NCI-H460 (cell line): ENCODE data around the gene ARL5C. TPM values are rescaled to one million over a fixed set of nuclear protein-coding genes. Genes with fewer than 3 reads are reported as not detected.

Experiments
- DNase-seq: peaks from one replicate; pipeline ENCODE4 v3.0.0-alpha.2; 2016; ENCODE audit warnings: low read depth; ENCODE audit errors: extremely low read depth
- total RNA-seq: library from RNA; depleted of rRNA; stranded (reverse); fragments of >200 nt; shearing (Covaris generic); gene quantifications from 2 replicates; pipeline ENCODE4 v1.2.3, GENCODE V29; 2014

ARL5C gene
- total RNA-seq, 1 experiment from 2014 or later: not detected

- DNase-seq: no peak
These were observed 29.1 kb upstream of the ARL5C start for GRCh38 chr17:39194985-39195524.

- DNase-seq: peak; percentile 50
These were observed 28.4 kb upstream of the ARL5C start for GRCh38 chr17:39194089-39194984.

DNA sequence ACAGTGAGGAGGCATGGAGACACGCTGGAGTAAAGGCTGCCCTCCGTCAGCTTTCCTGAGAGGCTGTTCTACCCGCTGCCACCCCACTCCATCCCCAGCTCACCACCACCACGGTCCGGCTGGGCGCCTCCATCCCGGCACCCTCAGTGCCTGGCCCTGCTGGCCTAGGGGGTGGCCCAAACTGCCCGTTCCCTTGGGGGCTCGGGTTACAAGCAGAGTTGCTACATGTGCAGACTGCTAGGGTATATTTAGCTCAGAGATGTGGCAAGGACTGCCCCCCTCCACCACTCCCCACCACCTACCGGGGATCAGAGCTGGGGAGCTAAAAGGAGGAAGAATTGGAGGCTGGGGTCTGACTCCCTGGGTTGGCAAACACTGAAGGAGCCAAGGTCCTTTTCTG is 27.4 kb upstream of the ARL5C start:
- no peak for DNase-seq

GRCh38 chr17:39192901-39193300 is 26.9 kb upstream of the ARL5C start:
- DNase-seq: no peak

- DNase-seq: no peak
These were observed 26.0 kb upstream of the ARL5C start for GRCh38 chr17:39191750-39192510.

GRCh38 chr17:39187152-39187830 is 21.3 kb upstream of the ARL5C start:
- no peak for DNase-seq

DNA sequence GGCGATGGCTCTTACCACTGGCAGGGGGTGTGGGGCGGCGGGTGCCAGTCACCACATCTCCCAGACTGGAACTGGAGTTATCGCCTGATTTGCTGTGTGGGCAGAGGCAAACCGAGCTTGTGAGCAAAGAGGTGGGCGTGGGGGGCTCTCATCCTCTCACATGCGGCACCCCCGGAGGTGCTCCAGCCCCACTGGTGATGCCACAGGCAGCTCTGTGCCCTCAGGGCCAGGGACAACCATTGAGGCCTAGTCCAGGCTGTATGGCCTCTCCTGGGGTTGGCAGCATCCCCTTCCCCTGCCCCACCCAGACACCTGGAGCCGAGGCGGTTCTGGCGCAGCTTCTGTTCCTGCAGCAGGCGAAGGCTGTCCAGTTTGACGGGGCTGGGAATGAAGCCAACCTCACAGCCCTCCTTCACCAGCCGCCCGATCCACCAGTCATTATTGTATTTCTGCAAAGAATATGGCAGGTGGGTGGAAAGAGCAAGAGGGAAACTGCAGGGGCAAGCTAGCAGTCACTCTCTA is 20.6 kb upstream of the ARL5C start:
- no peak for DNase-seq

GRCh38 chr17:39183720-39184119 is 17.8 kb upstream of the ARL5C start:
- no peak for DNase-seq

DNA sequence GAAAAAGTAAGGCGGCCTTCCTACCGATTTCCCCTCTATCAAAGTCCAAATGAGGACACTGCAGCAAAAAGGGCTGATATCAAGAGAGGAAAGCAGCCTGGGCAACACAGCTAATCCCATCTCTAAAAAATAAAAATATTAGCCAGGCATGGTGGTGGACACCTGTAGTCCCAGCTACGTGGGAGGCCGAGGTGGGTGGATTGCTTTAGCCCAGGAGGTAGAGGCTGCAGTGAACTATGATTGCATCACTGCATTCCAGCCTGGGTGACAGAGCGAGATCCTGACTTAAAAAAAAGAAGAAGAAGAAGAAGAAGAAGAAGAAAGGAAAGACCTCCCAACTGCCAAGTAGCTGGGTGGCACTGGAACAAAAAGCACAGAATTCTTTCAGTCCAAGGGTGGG is 17.1 kb upstream of the ARL5C start:
- DNase-seq: no peak

GRCh38 chr17:39181303-39181702 is 15.3 kb upstream of the ARL5C start:
- no peak for DNase-seq

DNA sequence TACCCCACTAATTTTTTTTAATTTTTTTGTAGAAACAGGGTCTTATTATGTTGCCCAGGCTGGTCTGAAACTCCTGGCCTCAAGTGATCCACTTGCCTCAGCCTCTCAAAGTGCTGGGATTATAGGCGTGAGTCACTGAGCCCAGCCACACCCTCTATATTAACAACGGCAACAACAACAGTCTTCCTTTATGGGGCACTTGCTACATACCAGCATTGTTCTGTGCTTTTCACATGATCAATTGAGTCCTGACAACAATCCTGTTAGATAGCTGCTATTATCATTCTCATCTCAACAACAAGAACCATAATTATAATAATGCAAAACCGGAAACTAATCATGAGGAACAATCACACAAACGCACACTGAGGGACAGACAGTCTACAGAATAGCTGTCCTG is 12.6 kb upstream of the ARL5C start:
- peak; percentile 48 for DNase-seq

- DNase-seq: no peak
These were observed 11.3 kb upstream of the ARL5C start for GRCh38 chr17:39177256-39177655.

DNA sequence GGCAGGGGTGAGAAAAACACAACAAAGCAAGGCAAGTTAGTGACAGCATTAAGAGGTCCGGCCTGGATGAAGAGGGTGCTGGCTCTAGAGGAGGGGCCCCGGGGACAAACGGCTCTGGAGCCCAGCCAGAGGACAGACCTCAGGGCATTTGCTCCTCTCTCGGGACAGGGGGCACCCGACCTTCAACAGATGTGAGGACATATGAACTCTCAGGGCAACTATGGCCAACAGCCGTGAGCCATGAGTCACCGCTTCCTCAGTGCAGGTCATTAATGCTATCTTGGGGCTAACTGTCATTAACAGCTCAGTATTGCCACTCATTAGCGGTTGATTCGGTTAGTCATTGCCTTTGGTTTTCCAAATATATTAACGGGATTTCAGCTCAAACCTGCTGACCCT is 9.7 kb upstream of the ARL5C start:
- no peak for DNase-seq

DNA sequence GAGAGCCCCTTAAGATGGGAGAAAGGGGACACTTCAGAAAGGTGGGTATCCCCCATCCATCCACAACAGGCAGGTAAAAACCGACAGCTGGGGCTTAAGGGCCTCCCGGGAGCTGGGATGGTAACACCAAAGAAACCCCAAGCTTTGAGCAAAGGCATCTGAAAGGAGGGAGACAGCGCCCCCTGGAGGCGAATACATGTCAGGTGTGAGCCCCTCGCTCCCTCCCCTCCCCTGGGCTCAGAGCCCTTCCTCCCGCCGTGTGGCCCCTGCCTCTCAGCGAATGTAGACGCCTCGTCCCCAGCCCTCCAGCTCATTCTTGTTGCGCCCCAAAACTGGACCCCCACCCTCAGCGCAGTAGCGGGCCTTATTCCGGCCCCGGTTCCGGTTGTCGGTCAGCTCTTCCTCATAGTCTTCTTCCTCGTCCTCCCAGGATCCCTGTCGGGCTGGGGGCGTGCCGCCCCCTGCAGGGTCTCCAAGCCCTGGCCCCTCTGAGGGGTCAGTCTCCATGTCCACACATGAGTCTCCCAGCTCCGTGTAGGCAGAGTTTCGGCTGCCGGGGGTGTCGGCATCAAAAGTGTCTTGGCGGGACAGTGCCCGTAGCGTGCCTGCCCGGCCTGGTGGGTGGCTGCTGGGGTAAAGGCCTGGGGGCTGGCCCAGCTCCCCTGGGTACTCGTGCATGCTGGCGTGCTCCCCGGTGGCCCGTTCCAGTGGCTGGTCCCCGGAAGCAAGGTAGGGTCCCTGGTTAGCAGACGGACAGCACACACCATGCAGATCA is 9.1 kb upstream of the ARL5C start:
- DNase-seq: peak; percentile 63

DNA sequence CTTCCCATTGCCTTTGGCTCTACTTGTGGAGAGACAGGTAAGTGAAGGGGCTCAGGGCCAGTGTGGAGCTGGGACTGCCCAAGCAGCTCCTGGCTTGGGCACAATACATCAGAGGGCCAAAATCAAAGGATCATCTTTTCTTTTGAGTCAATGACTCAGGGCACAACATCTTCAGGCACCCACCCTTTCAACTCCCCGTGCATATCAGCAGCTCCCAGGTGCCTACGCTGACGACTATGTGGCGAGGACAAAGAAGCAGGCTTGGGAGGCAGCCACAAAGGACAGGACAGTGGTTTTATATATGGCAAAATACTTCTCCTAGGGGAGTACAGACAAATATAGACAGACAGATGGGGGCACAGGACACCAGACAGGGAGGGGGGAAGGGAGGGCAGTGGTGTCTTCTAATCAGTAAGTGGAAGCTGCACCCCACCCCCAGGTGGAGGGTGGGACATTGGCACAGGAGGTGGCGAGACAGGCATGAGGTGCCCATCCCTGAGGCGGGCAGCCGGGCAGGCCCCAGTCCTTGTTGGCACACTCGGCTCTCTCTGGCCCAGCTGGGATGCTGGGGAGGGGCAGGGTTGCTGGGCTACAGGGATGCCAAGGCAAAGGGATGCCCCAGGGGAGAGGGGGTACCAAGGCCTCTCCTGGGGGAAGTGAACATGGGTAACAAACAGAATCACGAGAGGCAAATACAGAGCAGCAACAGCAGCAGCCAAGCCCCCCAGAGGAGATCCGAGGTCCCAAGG is 7.7 kb upstream of the ARL5C start:
- no peak for DNase-seq

DNA sequence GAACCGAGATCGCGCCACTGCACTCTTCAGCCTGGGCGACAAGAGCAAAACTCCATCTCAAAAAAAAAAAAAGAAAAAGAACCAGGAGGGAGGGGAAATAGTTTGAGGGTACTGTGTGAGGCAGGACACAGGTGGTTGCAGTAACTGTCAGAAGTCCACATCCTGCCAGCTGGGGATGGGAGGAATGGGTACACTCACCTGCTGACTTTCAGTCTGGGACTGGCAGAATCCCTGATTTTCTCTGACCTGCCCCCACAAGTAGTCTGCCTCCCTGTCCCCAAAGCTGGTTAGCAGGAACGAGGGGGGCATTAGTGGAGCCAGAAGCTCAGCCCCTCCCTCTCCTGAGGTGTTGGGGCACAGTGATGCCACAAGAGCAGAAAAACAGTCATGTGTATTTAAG is 7.1 kb upstream of the ARL5C start:
- DNase-seq: no peak

DNA sequence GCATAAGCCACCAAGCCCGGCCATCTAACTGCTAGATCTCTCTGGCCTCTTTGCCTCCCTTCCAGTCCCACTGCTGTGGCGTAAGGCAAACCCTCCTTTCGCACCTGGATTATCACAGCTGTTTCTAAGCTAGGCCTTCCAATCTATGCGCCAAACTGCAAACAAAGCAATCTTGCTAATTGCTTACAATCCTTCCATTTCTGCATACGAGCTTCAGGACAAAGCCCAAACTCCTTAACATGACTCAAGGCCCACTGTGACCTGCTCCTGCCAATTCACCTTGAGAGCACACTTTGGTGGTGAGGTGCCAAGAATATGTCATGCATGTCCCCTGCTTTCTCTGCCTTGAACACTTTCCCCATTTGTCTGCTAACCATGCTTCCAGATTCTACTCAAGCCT is 6.0 kb upstream of the ARL5C start:
- no peak for DNase-seq

DNA sequence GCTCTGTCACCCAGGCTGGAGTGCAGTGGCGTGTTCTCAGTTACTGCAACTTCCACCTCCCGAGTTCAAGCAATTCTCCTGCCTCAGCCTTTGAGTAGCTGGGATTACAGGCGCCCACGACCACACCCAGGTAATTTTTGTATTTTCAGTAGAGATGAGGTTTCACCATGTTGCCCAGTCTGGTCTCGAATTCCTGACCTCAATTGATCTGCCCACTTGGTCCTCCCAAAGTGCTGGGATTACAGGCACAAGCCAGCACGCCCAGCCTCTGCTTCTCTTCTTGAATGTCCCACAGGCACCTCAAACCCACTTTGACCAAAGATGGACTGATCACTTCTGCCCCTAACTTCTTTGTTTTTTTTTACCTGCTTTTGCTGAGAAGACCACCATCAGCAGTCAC is 4.6 kb upstream of the ARL5C start:
- no peak for DNase-seq

DNA sequence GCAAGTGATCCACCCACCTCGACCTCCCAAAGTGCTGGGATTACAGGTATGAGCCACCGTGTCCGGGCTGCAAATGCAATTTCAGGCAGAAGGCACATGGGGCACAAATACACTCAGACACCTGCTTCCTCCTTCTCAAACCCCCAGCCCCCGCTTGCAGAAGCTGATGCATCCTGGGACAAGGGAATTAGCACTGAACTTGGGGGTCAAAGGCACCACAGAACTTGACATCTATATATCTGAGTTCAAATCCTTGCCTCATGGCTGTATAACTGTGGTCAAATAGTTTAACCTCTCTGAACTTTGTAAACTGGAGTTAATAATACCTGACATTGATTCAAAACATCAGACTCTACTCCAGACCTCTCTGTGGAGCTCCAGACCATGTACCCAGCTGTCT is 4.1 kb upstream of the ARL5C start:
- DNase-seq: no peak
